HepG2 (cell line): ENCODE results near the gene RNU6-1. TPM values are rescaled to one million over a fixed set of nuclear protein-coding genes. Genes with fewer than 3 reads are reported as not detected.

Experiments
- ATAC-seq: fragments of 200-7000 bp; cut with Tn5 transposase; 3 replicates; pipeline ENCODE4 v1.9.1; 2020; ENCODE audit warnings: mild to moderate bottlenecking, moderate library complexity
- BruUV-seq: library from RNA; stranded (reverse); fragments of 400-500 nt; replicated peaks from 2 replicates; lab custom pipeline; 2021; lab: Mats Ljungman, UMichigan
- CTCF ChIA-PET: fragments of 300-600 bp; formaldehyde crosslinking; extraction: SDS; loops from one replicate; lab custom pipeline; 2021; ENCODE audit warnings: low total read pairs, inconsistent platforms, low intra/inter-chr PET ratio; lab: Yijun Ruan, JAX
- POLR2A ChIA-PET: fragments of 350-600 bp; sonication (Branson Sonifier 250); formaldehyde crosslinking; loops from one replicate; lab custom pipeline; 2020; ENCODE audit warnings: antibody characterized with exemption, inconsistent platforms; lab: Yijun Ruan, JAX
- DNase-seq: peaks from one replicate; pipeline ENCODE4 v3.0.0-alpha.2; 2015; ENCODE audit warnings: low spot score
- FAIRE-seq: peaks from 3 replicates; lab custom pipeline; 2011; peaks lifted over from hg19 to GRCh38; lab: Jason Lieb, UNC
- H2AFZ ChIP-seq: one replicate; pipeline ENCODE4 v1.6.1; 2011; ENCODE audit warnings: low read length, inconsistent platforms
- H3K27ac ChIP-seq: fragments of 300-600 bp; 3 replicates; pipeline ENCODE4 v1.8.0; 2011; ENCODE audit warnings: mixed run types, mild to moderate bottlenecking, mixed read lengths, low read length, inconsistent platforms; ENCODE audit not compliant: insufficient read depth; ENCODE audit errors: extremely low read length
- H3K27me3 ChIP-seq, 2 experiments: fragments of 200-600 bp in 1 of 2; 2 replicates in 1 of 2; 3 replicates in 1 of 2; pipeline versions ENCODE4 v1.6.0 to v1.8.0; 2011; ENCODE audit warnings: low read length in 2 of 2, mild to moderate bottlenecking in 2 of 2, moderate library complexity in 2 of 2, inconsistent platforms in 1 of 2; ENCODE audit not compliant: insufficient read depth in 2 of 2, control insufficient read depth in 1 of 2
- H3K36me3 ChIP-seq, 2 experiments: fragments of 200-600 bp in 1 of 2; replicated peaks in 1 of 2; 2 replicates in 1 of 2; 3 replicates in 1 of 2; pipeline versions ENCODE4 v1.5.1 to v1.8.0; 2011; ENCODE audit warnings: low read length in 2 of 2, inconsistent platforms in 1 of 2; ENCODE audit not compliant: insufficient read depth in 2 of 2, control insufficient read depth in 1 of 2
- H3K4me1 ChIP-seq: 2 replicates; pipeline ENCODE4 v1.5.1; 2012; ENCODE audit warnings: low read length, inconsistent platforms; ENCODE audit not compliant: insufficient read depth
- H3K4me2 ChIP-seq: 2 replicates; pipeline ENCODE4 v1.6.0; 2011; ENCODE audit warnings: low read depth, low read length, inconsistent platforms
- H3K4me3 ChIP-seq, 3 experiments: fragments of 200-600 bp in 1 of 3; sonication (generic), shearing (Covaris generic) in 1 of 3; replicated peaks in 1 of 3; 2 replicates each; pipeline ENCODE4 v1.5.1; 2011 to 2016; ENCODE audit warnings: low read length in 3 of 3, inconsistent platforms in 2 of 3, low read depth in 2 of 3, mild to moderate bottlenecking in 2 of 3, control low read depth in 1 of 3, mixed read lengths in 1 of 3; ENCODE audit not compliant: insufficient read depth in 1 of 3
- H3K79me2 ChIP-seq: one replicate; pipeline ENCODE4 v1.6.1; 2011; ENCODE audit warnings: low read length, inconsistent platforms; ENCODE audit not compliant: insufficient read depth
- H3K9ac ChIP-seq: 2 replicates; pipeline ENCODE4 v1.6.0; 2011; ENCODE audit warnings: mild to moderate bottlenecking, low read depth, low read length, inconsistent platforms; ENCODE audit not compliant: insufficient read depth
- H3K9me3 ChIP-seq: 2 replicates; pipeline ENCODE4 v1.5.1; 2012; ENCODE audit warnings: mild to moderate bottlenecking, low read length
- H4K20me1 ChIP-seq: 2 replicates; pipeline ENCODE4 v1.6.0; 2011; ENCODE audit warnings: inconsistent platforms, mild to moderate bottlenecking, low read length, moderate library complexity; ENCODE audit not compliant: insufficient read depth
- LRRFIP1 ChIP-seq: sonication (generic); formaldehyde crosslinking; conservative IDR thresholded peaks from 2 replicates; pipeline ENCODE4 v1.4.0; 2020; ENCODE audit warnings: missing genetic modification reagents
- PHF8 ChIP-seq: sonication (generic); formaldehyde crosslinking; IDR thresholded peaks from 2 replicates; pipeline ENCODE4 v1.5.0; 2020; ENCODE audit warnings: missing genetic modification reagents
- ZFP36 ChIP-seq: fragments of 150-350 bp; IDR thresholded peaks from 2 replicates; pipeline ENCODE4 v1.6.1; 2018; ENCODE audit warnings: borderline replicate concordance, low read length, low read depth; ENCODE audit not compliant: partially characterized antibody
- ZKSCAN1 ChIP-seq: fragments of 150-350 bp; IDR thresholded peaks from 2 replicates; pipeline ENCODE4 v1.6.1; 2014; ENCODE audit warnings: low read length
- ZZZ3 ChIP-seq: sonication (generic); formaldehyde crosslinking; IDR thresholded peaks from 2 replicates; pipeline ENCODE4 v1.4.0; 2020; ENCODE audit warnings: missing genetic modification reagents, mild to moderate bottlenecking, borderline replicate concordance
- WGBS: methylation state at CpG from one replicate; pipeline ENCODE4 v1.1.6; 2017; ENCODE audit warnings: low lambda C conversion rate; 5-methylcytosine and 5-hydroxymethylcytosine counted together
- in situ Hi-C: cut with HindIII; loops from 2 replicates; pipeline ENCODE4 v1.10.0; 2017; ENCODE audit warnings: low pct_unique_long_range_greater_than_20kb; ENCODE audit not compliant: extremely low pct_ligation_motif_present
- intact Hi-C: fragments of 100-400 bp; cut with micrococcal nuclease; formaldehyde crosslinking; loops from one replicate; pipeline ENCODE4 v1.10.0; 2022; ENCODE audit not compliant: unreplicated experiment
- polyA plus RNA-seq, 8 experiments: library from polyadenylated mRNA; depleted of rRNA in 3 of 8; stranded (reverse) in 7 of 8; unstranded in 1 of 8; fragments of >200 nt; fragmentation: Illumina TruSeq in 4 of 8; extraction: Trizol in 4 of 8; gene quantifications; 2 replicates each; pipeline versions ENCODE4 v1.2.1 to v1.2.3, GENCODE V29; 2011 to 2016; ENCODE audit warnings: low read depth in 4 of 8, missing spikeins in 1 of 8, mixed read lengths in 1 of 8; ENCODE audit not compliant: insufficient read depth in 1 of 8
- total RNA-seq, 5 experiments: library from RNA; depleted of rRNA; stranded (reverse); fragments of >200 nt; fragmentation: Illumina TruSeq; extraction: Trizol; gene quantifications; 2 replicates each; pipeline ENCODE4 v1.2.3, GENCODE V29; 2016; ENCODE audit warnings: low read depth in 1 of 5

Gene RNU6-1
- total and polyA plus RNA-seq, 2 of the 13 experiments (the other 11 are each of a cell fraction or from before 2014, with no cell fraction given): under 0.01 TPM; not detected in 1

- WGBS: 100% methylated on average over 2 of the region's 3 CpGs
- Histone ChIP-seq H3K4me3 (no peak overlapping the region), H3K4me2 (no peak overlapping the region), H4K20me1 (no peaks in the 10 kb centered on the region), H3K27me3 (no peaks in the 10 kb centered on the region), H2AFZ (no peak overlapping the region)
- CTCF ChIA-PET: no interaction called here
- ATAC-seq (no peak), FAIRE-seq (no peak), DNase-seq (no peak)
- BruUV-seq: no TSS peak
- intact Hi-C loops: no loop called here
- TF ChIP-seq ZZZ3 (CRISPR knock-in tag) (no peak), ZFP36 (no peak), PHF8 (CRISPR knock-in tag) (no peak), LRRFIP1 (CRISPR knock-in tag) (no peak), ZKSCAN1 (no peak)
- TF ChIP-seq, all 625 proteins: peak for 0
- POLR2A ChIA-PET: no interaction called here
- Histone ChIP-seq H3K79me2 (no peaks in the 10 kb centered on the region), H3K4me1 (peaks cover 9% of the 10 kb centered on the region), H3K9me3 (no peaks in the 10 kb centered on the region), H3K9ac (no peak overlapping the region), H3K27ac (no peak overlapping the region), H3K36me3 (no peaks in the 10 kb centered on the region)
- in situ Hi-C loops: no loop called here
These were observed 36.5 kb downstream of the RNU6-1 start for GRCh38 chr15:67803299-67803698.
